Stimulated activated CD4-positive, alpha-beta T cell treated with anti-CD3 and anti-CD28 coated beads, Interleukin-4, amount 100 ng/mL, for 48 hours (primary cell): ENCODE data around the gene SEMA3B.
"Not testable (repeated sequence)": the region's sequence is repeated elsewhere in the genome, so short reads cannot be mapped to it uniquely, and the experiment has no call there.

Experiments
- DNase-seq, 2 donors: peaks; one replicate each; pipeline ENCODE4 v3.0.0-alpha.2; 2020; ENCODE audit warnings: low read depth in 2 of 2

SEMA3B gene

GRCh38 chr3:50258979-50259378 lies 10.0 kb upstream of the SEMA3B start:
- no peak for DNase-seq

- no peak for DNase-seq
These were observed 9.4 kb upstream of the SEMA3B start for GRCh38 chr3:50259432-50260026.

- DNase-seq: peak; percentile 75 to 85
These were observed 8.7 kb upstream of the SEMA3B start for GRCh38 chr3:50260027-50260941.

GRCh38 chr3:50260942-50261441 lies 8.0 kb upstream of the SEMA3B start:
- DNase-seq: no peak

- DNase-seq: no peak
These were observed 7.4 kb upstream of the SEMA3B start for GRCh38 chr3:50261505-50261904.

- not testable (repeated sequence) for DNase-seq
These were observed 6.7 kb upstream of the SEMA3B start for GRCh38 chr3:50262200-50262599.

- no peak for DNase-seq
These were observed 6.2 kb upstream of the SEMA3B start for GRCh38 chr3:50262778-50263177.

- no peak for DNase-seq
These were observed 5.2 kb upstream of the SEMA3B start for GRCh38 chr3:50263478-50264382.

- no peak for DNase-seq
These were observed 4.5 kb upstream of the SEMA3B start for GRCh38 chr3:50264383-50264963.

- DNase-seq: no peak
These were observed 3.9 kb upstream of the SEMA3B start for GRCh38 chr3:50264964-50265485.

GRCh38 chr3:50265571-50265970 lies 3.4 kb upstream of the SEMA3B start:
- DNase-seq: no peak

GRCh38 chr3:50266017-50266416 lies 2.9 kb upstream of the SEMA3B start:
- DNase-seq: no peak

GRCh38 chr3:50266836-50267235 lies 2.1 kb upstream of the SEMA3B start:
- no peak for DNase-seq

GRCh38 chr3:50267280-50267913 lies 1.6 kb upstream of the SEMA3B start:
- no peak for DNase-seq

- no peak for DNase-seq
These were observed 671 bp upstream of the SEMA3B start for GRCh38 chr3:50268276-50268675.

- DNase-seq: no peak
These were observed 513 bp downstream of the SEMA3B start for GRCh38 chr3:50269460-50269859.

- no peak for DNase-seq
These were observed 1.0 kb downstream of the SEMA3B start for GRCh38 chr3:50269977-50270413.

- no peak for DNase-seq
These were observed 1.7 kb downstream of the SEMA3B start for GRCh38 chr3:50270422-50271224.

- DNase-seq: no peak
These were observed 2.5 kb downstream of the SEMA3B start for GRCh38 chr3:50271314-50271936.

- not testable (repeated sequence) for DNase-seq
These were observed 3.6 kb downstream of the SEMA3B start for GRCh38 chr3:50272538-50272910.
